IPS-15b (cell line): ENCODE measurements around the gene FAM135A.
A peak's percentile ranks its signal among the peaks of the same experiment; 100 is the strongest.

Experiments used
- H3K27me3 ChIP-seq: one replicate; pipeline ENCODE4 v1.6.1; 2013; ENCODE audit warnings: low read length; ENCODE audit not compliant: control insufficient read depth, insufficient read depth
- H3K36me3 ChIP-seq: one replicate; pipeline ENCODE4 v1.6.1; 2013; ENCODE audit warnings: low read length; ENCODE audit not compliant: control insufficient read depth, insufficient read depth
- H3K4me1 ChIP-seq: one replicate; pipeline ENCODE4 v1.6.1; 2013; ENCODE audit warnings: mild to moderate bottlenecking, low read length; ENCODE audit not compliant: control insufficient read depth, insufficient read depth
- H3K4me3 ChIP-seq: one replicate; pipeline ENCODE4 v1.5.1; 2013; ENCODE audit warnings: low read depth, low read length
- H3K9ac ChIP-seq: one replicate; pipeline ENCODE4 v1.6.1; 2013; ENCODE audit warnings: low read depth, mild to moderate bottlenecking, low read length
- H3K9me3 ChIP-seq: one replicate; pipeline ENCODE4 v1.6.1; 2013; ENCODE audit warnings: mild to moderate bottlenecking, low read length; ENCODE audit not compliant: control insufficient read depth, insufficient read depth

The FAM135A gene

DNA sequence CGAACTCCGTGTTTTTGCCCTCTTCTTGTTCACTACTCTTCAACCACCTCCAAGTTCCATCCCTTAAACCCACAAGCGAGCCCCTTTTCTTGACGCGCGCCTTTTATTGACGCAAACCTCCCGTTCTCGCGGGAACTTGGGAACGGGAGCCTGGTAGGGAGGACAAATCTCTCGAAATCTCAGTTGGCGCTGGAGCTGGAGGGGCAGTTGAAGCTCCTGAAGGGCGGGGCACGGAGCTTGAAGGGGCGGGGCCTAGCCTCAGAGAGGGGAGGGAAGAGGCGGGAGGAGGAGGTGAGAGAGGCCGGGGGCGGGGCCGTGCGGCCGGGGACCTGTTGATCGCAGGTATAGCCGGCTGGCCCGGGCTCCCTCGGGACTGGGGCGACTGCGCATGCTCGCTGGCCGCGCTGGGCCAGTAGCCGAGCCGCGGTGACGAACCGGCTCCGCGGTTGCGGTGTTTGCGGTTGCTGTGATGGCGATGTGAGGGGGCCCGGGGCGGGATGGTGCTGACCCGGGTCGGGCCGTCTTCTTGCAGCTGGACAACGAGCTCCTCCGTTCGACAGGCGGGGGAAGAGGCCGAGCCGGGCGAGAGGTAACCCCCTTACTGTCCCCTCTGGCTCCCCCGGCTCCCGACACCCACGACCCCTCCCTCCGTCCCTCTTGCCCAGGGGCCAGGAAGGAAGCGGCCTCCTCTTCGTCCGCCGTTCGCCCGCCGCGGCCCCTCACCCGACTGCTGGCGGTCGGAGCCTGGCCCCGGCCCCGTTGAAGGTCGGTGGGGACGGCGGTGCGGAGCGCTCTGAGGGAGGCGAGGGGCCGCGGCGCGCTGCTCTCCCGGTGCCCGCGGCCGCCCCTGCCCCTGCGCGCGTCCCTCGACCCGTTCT lies at the start of gene FAM135A:
FAM135A (plus strand) TSS at position 395 of the 878 bp plus-strand sequence. CDS start 14,835 bp downstream, outside the sequence.
- Histone ChIP-seq H3K4me3 (peak within 1 kb of the TSS; percentile 89), H3K9me3 (no peaks in the 10 kb centered on the region), H3K9ac (peak within 1 kb of the TSS; percentile 91), H3K36me3 (no peaks in the 10 kb centered on the region), H3K4me1 (no peaks in the 10 kb centered on the region), H3K27me3 (no peaks in the 10 kb centered on the region)

DNA sequence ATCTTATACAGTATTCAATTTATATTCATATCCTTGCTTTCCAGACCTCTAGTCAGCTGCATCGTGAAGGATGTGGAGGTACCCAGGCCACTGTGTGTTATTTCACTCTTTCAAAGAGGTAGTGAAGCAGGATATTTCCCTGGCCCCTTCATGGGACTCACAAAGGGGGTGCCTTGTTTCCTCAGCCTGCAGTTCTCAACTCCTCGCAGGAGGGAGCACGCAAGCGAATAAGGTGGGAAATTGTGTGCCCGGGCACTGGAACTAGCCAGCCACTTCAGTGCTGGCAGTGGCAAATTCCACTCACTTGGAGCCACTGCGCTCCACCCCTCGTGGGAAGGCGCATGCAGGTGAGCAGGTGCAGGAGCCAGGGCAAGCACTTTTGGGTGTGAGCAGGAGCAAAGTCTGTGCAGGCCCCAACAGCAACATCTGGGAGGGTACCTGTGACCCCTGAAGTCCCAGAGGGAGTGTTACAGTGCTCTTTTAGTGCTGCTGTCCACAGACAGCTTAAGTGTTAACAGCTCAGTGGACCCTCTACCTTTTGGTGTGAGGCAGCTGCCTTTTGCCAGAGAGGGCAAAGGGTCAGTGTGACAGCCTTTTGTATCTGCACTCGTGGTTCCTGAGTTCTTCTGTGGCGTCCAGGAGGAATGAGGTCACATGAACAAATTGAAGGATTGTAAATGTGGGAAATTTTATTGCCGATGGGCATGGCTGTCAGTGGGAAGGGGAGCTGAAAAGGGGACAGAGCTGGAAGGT lies 49.4 kb upstream of the FAM135A start:
- H3K36me3 ChIP-seq, result no peaks in the 10 kb centered on the region
- H3K9ac ChIP-seq, result no peak overlapping the region
- no peaks in the 10 kb centered on the region for H3K4me1 ChIP-seq
- no peaks in the 10 kb centered on the region for H3K27me3 ChIP-seq
- no peaks in the 10 kb centered on the region for H3K9me3 ChIP-seq
- no peak overlapping the region for H3K4me3 ChIP-seq

DNA sequence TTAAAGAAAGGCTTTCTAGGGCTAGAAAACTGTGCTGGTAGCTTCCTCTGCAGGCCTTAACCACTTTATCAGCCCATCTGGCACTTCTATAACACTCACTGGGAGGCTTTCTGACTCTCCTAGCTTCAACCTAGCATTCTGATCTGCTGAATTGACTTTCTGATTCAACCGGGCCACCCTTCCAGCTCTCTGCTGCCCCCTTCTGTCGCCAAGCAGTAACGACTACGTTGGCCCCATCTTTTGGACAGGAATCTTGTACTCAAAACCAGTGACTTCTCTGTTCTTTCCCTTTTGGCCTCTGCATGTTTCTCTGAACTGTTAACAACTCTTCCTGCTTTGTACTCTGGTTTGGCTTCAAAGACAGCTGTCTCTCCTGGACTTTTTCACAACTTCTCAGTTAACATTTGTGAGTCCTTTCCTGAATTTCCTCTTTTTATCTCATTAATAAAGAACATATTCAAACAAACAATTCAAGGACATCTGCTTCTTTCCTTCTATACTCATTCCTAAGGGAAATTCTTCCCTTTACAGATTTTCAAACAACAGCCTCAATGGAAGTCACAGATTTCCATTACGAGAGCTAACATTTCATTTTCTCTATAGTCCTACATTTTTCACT lies 43.9 kb upstream of the FAM135A start:
- Histone ChIP-seq H3K27me3 (no peaks in the 10 kb centered on the region), H3K4me3 (no peak overlapping the region), H3K36me3 (no peaks in the 10 kb centered on the region), H3K9me3 (no peaks in the 10 kb centered on the region), H3K4me1 (no peaks in the 10 kb centered on the region), H3K9ac (no peak overlapping the region)

DNA sequence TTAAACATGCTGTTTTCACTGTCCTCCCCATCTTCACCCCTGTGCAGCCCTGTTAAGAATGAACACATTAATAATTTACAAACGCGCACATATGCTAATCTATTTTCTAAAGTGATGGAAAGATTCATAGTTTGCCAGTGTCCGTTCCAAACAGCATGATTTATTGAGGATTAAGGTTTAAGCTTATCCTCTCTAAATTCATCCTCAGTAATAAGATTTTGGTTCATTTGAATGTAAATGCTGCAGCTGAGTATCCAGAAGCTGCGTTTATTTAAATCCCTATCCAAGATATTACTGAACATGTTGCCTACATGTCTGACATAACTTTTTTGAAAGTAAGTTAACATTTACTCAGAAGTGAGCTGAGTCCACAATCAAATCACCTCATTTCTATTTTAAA lies 42.8 kb upstream of the FAM135A start:
- H3K9ac ChIP-seq, result no peak overlapping the region
- no peaks in the 10 kb centered on the region for H3K4me1 ChIP-seq
- H3K27me3 ChIP-seq, result no peaks in the 10 kb centered on the region
- H3K4me3 ChIP-seq, result no peak overlapping the region
- H3K9me3 ChIP-seq, result no peaks in the 10 kb centered on the region
- H3K36me3 ChIP-seq, result no peaks in the 10 kb centered on the region

DNA sequence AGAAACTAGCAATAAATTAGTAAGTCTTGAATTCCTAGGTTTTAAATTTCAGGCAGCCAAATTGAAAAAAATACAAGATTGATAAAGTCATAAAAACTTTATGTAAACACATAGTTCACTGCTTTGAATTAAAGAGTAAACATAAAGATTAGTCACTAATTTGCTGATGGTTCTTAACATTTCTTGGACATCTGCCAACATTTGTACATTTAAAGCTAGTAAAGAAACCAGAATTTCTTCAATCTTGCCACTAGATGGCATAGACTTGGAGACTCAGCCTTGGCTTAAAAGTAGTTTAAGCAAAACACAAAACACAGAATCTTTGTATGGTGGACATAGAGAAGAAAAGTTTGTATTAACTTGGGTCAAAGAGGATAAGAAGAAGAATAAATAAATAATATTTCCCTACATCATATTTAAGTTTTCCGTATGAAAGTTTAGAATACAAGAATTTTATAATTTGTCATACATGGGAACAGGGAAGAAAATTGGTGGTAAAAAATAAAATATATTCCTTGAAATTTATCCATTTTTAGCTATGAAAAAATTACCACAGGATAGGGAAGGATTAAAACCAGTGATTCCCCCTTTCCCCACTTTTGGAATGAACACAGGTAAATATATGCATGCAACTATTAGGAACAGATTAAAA lies 41.7 kb upstream of the FAM135A start:
- Histone ChIP-seq H3K36me3 (no peaks in the 10 kb centered on the region), H3K4me3 (no peak overlapping the region), H3K27me3 (no peaks in the 10 kb centered on the region), H3K9ac (no peak overlapping the region), H3K9me3 (no peaks in the 10 kb centered on the region), H3K4me1 (no peaks in the 10 kb centered on the region)

DNA sequence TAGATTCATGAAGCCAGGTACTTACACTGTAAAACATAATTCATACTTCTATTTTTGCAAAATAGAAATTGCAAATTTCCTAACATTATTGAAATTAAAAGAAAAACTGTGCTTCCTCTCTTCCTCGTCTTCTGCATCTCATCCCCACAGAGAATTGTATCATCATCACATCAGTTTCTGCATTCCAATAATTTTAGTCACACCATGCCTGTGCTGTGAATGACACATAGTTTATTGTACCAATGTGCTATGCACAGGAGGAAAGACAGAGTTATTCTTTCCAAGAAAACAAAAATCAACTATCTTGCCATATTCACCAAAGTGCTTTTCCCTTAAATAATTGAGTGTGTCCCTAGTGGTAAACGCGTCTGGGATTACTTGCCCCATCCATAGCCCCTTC lies 38.1 kb upstream of the FAM135A start:
- Histone ChIP-seq H3K27me3 (no peaks in the 10 kb centered on the region), H3K4me1 (no peaks in the 10 kb centered on the region), H3K9ac (no peak overlapping the region), H3K9me3 (no peaks in the 10 kb centered on the region), H3K4me3 (no peak overlapping the region), H3K36me3 (no peaks in the 10 kb centered on the region)

DNA sequence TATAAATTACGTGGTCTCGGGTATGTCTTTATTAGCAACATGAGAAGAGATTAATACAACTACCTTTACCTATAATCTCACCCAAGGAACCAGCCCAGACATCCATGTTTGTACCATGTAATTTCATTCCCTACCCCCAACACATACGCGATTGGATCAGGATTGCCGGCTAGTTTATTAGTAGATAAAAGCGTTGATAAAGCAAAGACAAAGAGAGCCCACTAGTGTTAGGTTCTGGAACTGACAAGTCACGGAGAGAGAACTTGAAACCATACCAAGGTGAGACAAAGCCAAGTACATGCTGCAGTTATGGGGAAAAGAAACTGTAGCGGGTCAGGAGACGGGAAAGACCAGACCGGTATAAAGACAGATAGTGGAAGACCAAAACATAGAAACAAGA lies 37.4 kb upstream of the FAM135A start:
- Histone ChIP-seq H3K4me3 (no peak overlapping the region), H3K9me3 (no peaks in the 10 kb centered on the region), H3K4me1 (no peaks in the 10 kb centered on the region), H3K27me3 (no peaks in the 10 kb centered on the region), H3K9ac (no peak overlapping the region), H3K36me3 (no peaks in the 10 kb centered on the region)

DNA sequence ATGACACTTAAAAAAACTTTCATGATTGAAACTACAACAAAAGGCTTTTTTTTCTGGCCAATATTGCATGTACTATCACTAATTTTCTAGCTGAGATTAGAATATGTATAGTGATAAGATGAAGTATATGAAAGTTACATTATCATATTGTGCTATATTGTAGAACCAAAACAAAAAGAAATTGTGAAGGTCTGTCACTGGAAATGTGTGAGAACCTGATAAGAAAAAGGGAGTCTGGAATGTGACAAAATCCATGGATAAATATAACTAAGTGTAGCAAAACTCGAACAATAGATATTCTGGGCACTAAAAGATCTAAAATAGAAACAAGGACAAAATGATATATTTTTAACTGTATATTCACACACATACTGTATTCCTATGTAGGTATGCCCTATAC lies 36.7 kb upstream of the FAM135A start:
- no peaks in the 10 kb centered on the region for H3K27me3 ChIP-seq
- H3K9me3 ChIP-seq, result no peaks in the 10 kb centered on the region
- no peak overlapping the region for H3K9ac ChIP-seq
- H3K4me3 ChIP-seq, result no peak overlapping the region
- no peaks in the 10 kb centered on the region for H3K4me1 ChIP-seq
- no peaks in the 10 kb centered on the region for H3K36me3 ChIP-seq

DNA sequence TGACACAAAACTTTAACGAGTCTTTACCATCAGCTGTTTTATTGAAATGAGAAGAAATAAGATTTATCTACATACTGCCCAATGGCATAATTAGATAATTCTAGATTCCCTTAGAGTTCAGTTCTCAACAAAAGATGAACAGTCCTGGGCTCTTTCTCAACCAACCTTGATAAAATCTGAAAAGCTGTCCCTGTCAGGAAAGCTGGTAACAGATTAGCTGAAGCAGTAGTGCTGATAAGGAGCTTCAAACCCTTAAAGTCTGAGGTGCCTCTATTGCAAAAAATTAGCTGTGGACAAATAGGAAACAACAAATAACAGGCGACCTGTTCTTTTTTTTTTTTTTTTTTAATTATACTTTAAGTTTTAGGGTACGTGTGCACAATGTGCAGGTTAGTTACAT lies 35.9 kb upstream of the FAM135A start:
- no peak overlapping the region for H3K4me3 ChIP-seq
- H3K27me3 ChIP-seq, result no peaks in the 10 kb centered on the region

DNA sequence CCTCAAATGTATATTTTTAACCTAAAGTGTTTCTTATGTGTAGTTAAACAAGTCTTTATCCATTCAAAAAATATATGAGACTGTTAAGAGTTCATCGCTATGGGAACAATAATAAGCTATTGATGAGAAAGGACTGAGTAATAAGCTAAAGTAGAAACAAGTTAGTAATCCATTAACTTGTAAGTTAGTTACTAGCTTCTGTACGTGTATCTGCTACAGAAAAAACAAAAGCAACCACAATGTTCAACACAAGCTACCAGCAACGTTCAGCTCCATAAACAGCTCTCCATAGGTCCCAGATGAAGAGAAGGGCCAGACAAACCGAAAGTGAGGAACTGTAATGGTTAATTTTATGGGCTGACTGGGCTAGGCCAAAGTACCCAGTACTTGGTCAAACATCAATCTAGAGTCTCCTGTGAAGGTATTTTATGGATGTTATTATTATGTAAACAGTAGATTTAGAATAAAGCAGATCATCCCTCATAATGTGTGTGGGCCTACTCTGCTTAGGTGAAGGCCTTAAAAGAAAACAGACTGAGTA lies 33.8 kb upstream of the FAM135A start:
- no peak overlapping the region for H3K4me3 ChIP-seq
- H3K9ac ChIP-seq, result no peak overlapping the region
- H3K27me3 ChIP-seq, result no peaks in the 10 kb centered on the region
- no peaks in the 10 kb centered on the region for H3K36me3 ChIP-seq
- no peaks in the 10 kb centered on the region for H3K4me1 ChIP-seq
- no peaks in the 10 kb centered on the region for H3K9me3 ChIP-seq

More for the DNA sequence above, 35.9 kb upstream of the FAM135A start:
- no peaks in the 10 kb centered on the region for H3K4me1 ChIP-seq
- H3K9me3 ChIP-seq, result no peaks in the 10 kb centered on the region
- no peaks in the 10 kb centered on the region for H3K36me3 ChIP-seq
- H3K9ac ChIP-seq, result no peak overlapping the region

DNA sequence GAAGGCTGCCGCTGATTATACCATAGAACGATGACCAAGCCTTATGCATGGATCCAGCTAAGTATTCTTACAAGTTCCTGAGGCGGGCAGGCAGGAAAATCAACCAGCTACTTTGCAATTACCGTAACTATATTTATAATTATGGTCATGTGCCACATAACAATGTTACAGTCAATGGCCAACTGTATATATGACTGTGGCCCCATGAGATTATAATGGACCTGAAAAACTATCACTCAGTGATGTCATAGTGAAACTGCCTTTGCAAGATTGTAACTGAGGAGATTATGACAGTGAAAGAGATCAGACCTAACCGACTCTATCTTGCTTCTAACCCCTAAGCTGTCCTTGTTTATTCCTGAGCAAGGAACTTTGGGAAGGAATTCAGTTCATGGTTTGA lies 33.1 kb upstream of the FAM135A start:
- Histone ChIP-seq H3K27me3 (no peaks in the 10 kb centered on the region), H3K4me1 (no peaks in the 10 kb centered on the region), H3K4me3 (no peak overlapping the region), H3K9me3 (no peaks in the 10 kb centered on the region), H3K9ac (no peak overlapping the region), H3K36me3 (no peaks in the 10 kb centered on the region)
